OCI-M2 (cell line): ENCODE results near the gene CCDC38.
"Not testable (repeated sequence)": the region's sequence is repeated elsewhere in the genome, so short reads cannot be mapped to it uniquely, and the experiment has no call there.

Experiments used
- DNase-seq: peaks from one replicate; lab custom pipeline; 2025; ENCODE audit not compliant: unreplicated experiment; lab: John Stamatoyannopoulos, UW

Gene CCDC38

GRCh38 chr12:95942524-95943329 is at the start of gene CCDC38:
CCDC38 (minus strand) TSS chr12:95942614; CDS start chr12:95936509, 6,105 bp downstream.
- DNase-seq = no peak

- DNase-seq = no peak
These were observed 47.7 kb upstream of the CCDC38 start for GRCh38 chr12:95990136-95990535.

- DNase-seq = no peak
These were observed 47.2 kb upstream of the CCDC38 start for GRCh38 chr12:95989504-95990123.

- no peak for DNase-seq
These were observed 46.3 kb upstream of the CCDC38 start for GRCh38 chr12:95988506-95989275.

- DNase-seq = no peak
These were observed 44.5 kb upstream of the CCDC38 start for GRCh38 chr12:95986635-95987570.

- DNase-seq = no peak
These were observed 42.3 kb upstream of the CCDC38 start for GRCh38 chr12:95984682-95985081.

- no peak for DNase-seq
These were observed 40.2 kb upstream of the CCDC38 start for GRCh38 chr12:95982602-95983001.

- no peak for DNase-seq
These were observed 38.0 kb upstream of the CCDC38 start for GRCh38 chr12:95980437-95980836.

GRCh38 chr12:95978774-95979173 is 36.4 kb upstream of the CCDC38 start:
- no peak for DNase-seq

GRCh38 chr12:95978351-95978750 is 35.9 kb upstream of the CCDC38 start:
- no peak for DNase-seq

GRCh38 chr12:95977764-95978305 is 35.4 kb upstream of the CCDC38 start:
- DNase-seq = no peak

- DNase-seq = no peak
These were observed 34.0 kb upstream of the CCDC38 start for GRCh38 chr12:95976416-95976832.

GRCh38 chr12:95975491-95975890 is 33.1 kb upstream of the CCDC38 start:
- DNase-seq = no peak

GRCh38 chr12:95974358-95974757 is 31.9 kb upstream of the CCDC38 start:
- no peak for DNase-seq

GRCh38 chr12:95972832-95973456 is 30.5 kb upstream of the CCDC38 start:
- no peak for DNase-seq

GRCh38 chr12:95970905-95971304 is 28.5 kb upstream of the CCDC38 start:
- DNase-seq = no peak

GRCh38 chr12:95969116-95969515 is 26.7 kb upstream of the CCDC38 start:
- not testable (repeated sequence) for DNase-seq

- DNase-seq = no peak
These were observed 24.9 kb upstream of the CCDC38 start for GRCh38 chr12:95967301-95967700.

- no peak for DNase-seq
These were observed 24.0 kb upstream of the CCDC38 start for GRCh38 chr12:95966287-95966870.

GRCh38 chr12:95963096-95963495 is 20.7 kb upstream of the CCDC38 start:
- no peak for DNase-seq
